ENCODE measurements around the gene TTLL9.

GRCh38 chr20:31824125-31824485, 46.3 kb upstream of the TTLL9 start:
- no peak for TF ChIP-seq POLR2A (IDR thresholded peaks at IDR 0.05)
- TF ChIP-seq CTCF (IDR thresholded peaks at IDR 0.05) = no peak
- no peak for TF ChIP-seq POLR2AphosphoS5 (IDR thresholded peaks at IDR 0.05)
- TF ChIP-seq EP300 (IDR thresholded peaks at IDR 0.05) = no peak

All from upper lobe of left lung (tissue), 4 donors.